Esophagus squamous epithelium (tissue), 5 donors: ENCODE measurements around the gene PRPF40B. TPM values are rescaled to one million over a fixed set of nuclear protein-coding genes. Genes with fewer than 3 reads are reported as not detected.
A peak's percentile ranks its signal among the peaks of the same experiment; 100 is the strongest.

Source experiments
- DNase-seq: peaks from one replicate; lab custom pipeline; 2025; lab: John Stamatoyannopoulos, UW
- H3K27ac ChIP-seq, 4 donors: fragments of 200-600 bp; sonication (generic); one replicate each; pipeline ENCODE4 v1.5.1; 2016 to 2019; ENCODE audit warnings: mild to moderate bottlenecking in 1 of 4
- H3K27me3 ChIP-seq, 4 donors: fragments of 200-600 bp; sonication (generic); 1 replicate in 3 of 4; 2 replicates in 1 of 4; pipeline versions ENCODE4 v1.5.1 to v1.6.0; 2017 to 2021; ENCODE audit warnings: antibody characterized with exemption in 1 of 4
- H3K36me3 ChIP-seq, 3 donors: fragments of 200-600 bp; sonication (generic); one replicate each; pipeline ENCODE4 v1.5.1; 2016 to 2019
- H3K4me1 ChIP-seq, 3 donors: fragments of 200-600 bp; sonication (generic); one replicate each; pipeline ENCODE4 v1.5.1; 2017 to 2019
- H3K4me3 ChIP-seq, 4 donors: fragments of 200-600 bp; sonication (generic); 1 replicate in 3 of 4; 2 replicates in 1 of 4; pipeline ENCODE4 v1.5.1; 2016 to 2019; ENCODE audit warnings: mild to moderate bottlenecking in 2 of 4, moderate library complexity in 1 of 4
- H3K9me3 ChIP-seq, 3 donors: fragments of 200-600 bp; sonication (generic); one replicate each; pipeline ENCODE4 v1.5.1; 2016 to 2019
- CTCF ChIP-seq, 6 experiments: fragments of 450-650 bp in 4 of 6; fragments of 200-600 bp in 2 of 6; sonication (generic) in 2 of 6; IDR thresholded peaks; one replicate each; pipeline ENCODE4 v1.5.1; 2016 to 2019; ENCODE audit warnings: antibody characterized with exemption in 6 of 6, mild to moderate bottlenecking in 4 of 6, moderate library complexity in 4 of 6
- POLR2A ChIP-seq, 4 donors: fragments of 450-650 bp; IDR thresholded peaks; one replicate each; pipeline ENCODE4 v1.6.1; 2017; ENCODE audit warnings: antibody characterized with exemption in 4 of 4, mild to moderate bottlenecking in 4 of 4, moderate library complexity in 3 of 4
- WGBS, 2 donors: methylation state at CpG; one replicate each; pipeline ENCODE4 v1.1.5; 2018; 5-methylcytosine and 5-hydroxymethylcytosine counted together
- intact Hi-C: fragments of 100-400 bp; cut with DNase I; formaldehyde crosslinking; loops from one replicate; pipeline ENCODE4 v1.15.0; 2022
- total RNA-seq, 4 donors: library from RNA; depleted of rRNA; stranded (reverse); fragments of >200 nt; gene quantifications; one replicate each; pipeline ENCODE4 v1.1.0, GENCODE V29; 2016
- donor health status: DM: yes; HTN: yes; CAD: no.

The PRPF40B gene
- total RNA-seq, 4 donors from 2014 or later, result 5.2 to 14.5 (median 10.2) TPM

GRCh38 chr12:49645146-49646039 lies 22.0 kb downstream of the PRPF40B start:
- Histone ChIP-seq H3K4me3 (no peak overlapping the region), H3K4me1 (peaks cover 0 to 76% (median 33%) of the 10 kb centered on the region in 3 donors), H3K36me3 (peaks cover 0 to 83% (median 0%) of the 10 kb centered on the region in 3 donors), H3K9me3 (no peaks in the 10 kb centered on the region), H3K27ac (peak overlapping the region in 1 of 4 donors; percentile 81), H3K27me3 (no peaks in the 10 kb centered on the region)
- no peak for DNase-seq
- WGBS, 2 donors, result 78 to 86% methylated on average over 1 to 3 of the region's 6 CpGs
- intact Hi-C loops, result loop anchor here (5.0 kb wide), 1 partner anchor 62 kb away; the partner anchor contains the start of gene FMNL3
- TF ChIP-seq POLR2A (IDR thresholded peaks at IDR 0.05) (no peak), CTCF (IDR thresholded peaks at IDR 0.05) (no peak)

- Histone ChIP-seq H3K27ac (peak overlapping the region in 1 of 4 donors; percentile 16), H3K9me3 (no peaks in the 10 kb centered on the region), H3K4me3 (no peak overlapping the region), H3K36me3 (peaks cover 0 to 91% (median 0%) of the 10 kb centered on the region in 3 donors), H3K4me1 (peaks cover 0 to 76% (median 33%) of the 10 kb centered on the region in 3 donors), H3K27me3 (no peaks in the 10 kb centered on the region)
- TF ChIP-seq CTCF (IDR thresholded peaks at IDR 0.05) (no peak), POLR2A (IDR thresholded peaks at IDR 0.05) (no peak)
- WGBS, 2 donors, result 77% methylated on average over 5 of the region's 7 CpGs; no CpG with 5 or more reads in 1 of the 2 donors
- no peak for DNase-seq
- intact Hi-C loops, result loop anchor here (5.0 kb wide), 1 partner anchor 61 kb away; the partner anchor contains the start of gene FMNL3
Measured at GRCh38 chr12:49646331-49646830, 23.0 kb downstream of the PRPF40B start.

GRCh38 chr12:49646871-49647654 lies 23.7 kb downstream of the PRPF40B start:
- Histone ChIP-seq H3K27ac (peak overlapping the region in 2 of 4 donors; percentile 39 to 58), H3K9me3 (no peaks in the 10 kb centered on the region), H3K4me1 (peaks cover 0 to 69% (median 29%) of the 10 kb centered on the region in 3 donors), H3K36me3 (peaks cover 0 to 91% (median 0%) of the 10 kb centered on the region in 3 donors), H3K27me3 (no peaks in the 10 kb centered on the region), H3K4me3 (no peak overlapping the region)
- WGBS, 2 donors, result 70 to 79% methylated on average over 9 to 10 of the region's 12 CpGs
- TF ChIP-seq POLR2A (IDR thresholded peaks at IDR 0.05) (no peak), CTCF (IDR thresholded peaks at IDR 0.05) (no peak)
- intact Hi-C loops, result loop anchor here (5.0 kb wide), 1 partner anchor 60 kb away; the partner anchor contains the start of gene FMNL3
- DNase-seq, result no peak

- 75 to 87% methylated on average over 12 to 15 of the region's 15 CpGs for WGBS, 2 donors
- Histone ChIP-seq H3K27ac (peak overlapping the region in 2 of 4 donors; percentile 39 to 58), H3K36me3 (peaks cover 0 to 91% (median 0%) of the 10 kb centered on the region in 3 donors), H3K9me3 (no peaks in the 10 kb centered on the region), H3K4me1 (peaks cover 0 to 59% (median 21%) of the 10 kb centered on the region in 3 donors), H3K27me3 (no peaks in the 10 kb centered on the region), H3K4me3 (no peak overlapping the region)
- intact Hi-C loops, result loop anchor here (5.0 kb wide), 1 partner anchor 59 kb away; the partner anchor contains the start of gene FMNL3
- TF ChIP-seq CTCF (IDR thresholded peaks at IDR 0.05) (no peak), POLR2A (IDR thresholded peaks at IDR 0.05) (no peak)
- no peak for DNase-seq
Measured at GRCh38 chr12:49647827-49648711, 24.7 kb downstream of the PRPF40B start.
